GM19023 (cell line): ENCODE measurements around the gene LMBR1.
"Not testable (repeated sequence)": the region's sequence is repeated elsewhere in the genome, so short reads cannot be mapped to it uniquely, and the experiment has no call there.

Source experiments
- ATAC-seq: cut with Tn5 transposase; IDR thresholded peaks from one replicate; pipeline ENCODE4 v1.9.1; 2021; ENCODE audit warnings: mild to moderate bottlenecking, moderate library complexity; ENCODE audit not compliant: unreplicated experiment

LMBR1 gene

DNA sequence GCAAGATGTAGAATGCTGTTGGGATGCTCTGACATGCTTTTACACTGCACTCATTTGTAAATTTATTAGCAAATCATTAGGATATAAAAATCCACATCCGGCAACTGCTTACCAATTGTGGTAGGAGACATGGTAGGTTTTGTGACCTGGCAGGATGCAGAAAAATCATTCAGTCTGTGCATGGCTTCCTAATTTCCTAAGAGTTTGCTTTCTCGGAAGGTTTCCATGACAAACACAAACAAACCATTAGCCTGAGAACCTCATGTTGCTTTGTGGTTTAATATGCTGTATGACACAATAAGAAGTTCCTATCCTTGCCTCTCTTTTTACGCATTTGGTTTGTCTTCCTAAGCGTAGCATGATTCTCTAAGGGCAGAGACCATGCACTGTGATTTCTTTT, 14.7 kb upstream of the LMBR1 start:
- no peak for ATAC-seq

DNA sequence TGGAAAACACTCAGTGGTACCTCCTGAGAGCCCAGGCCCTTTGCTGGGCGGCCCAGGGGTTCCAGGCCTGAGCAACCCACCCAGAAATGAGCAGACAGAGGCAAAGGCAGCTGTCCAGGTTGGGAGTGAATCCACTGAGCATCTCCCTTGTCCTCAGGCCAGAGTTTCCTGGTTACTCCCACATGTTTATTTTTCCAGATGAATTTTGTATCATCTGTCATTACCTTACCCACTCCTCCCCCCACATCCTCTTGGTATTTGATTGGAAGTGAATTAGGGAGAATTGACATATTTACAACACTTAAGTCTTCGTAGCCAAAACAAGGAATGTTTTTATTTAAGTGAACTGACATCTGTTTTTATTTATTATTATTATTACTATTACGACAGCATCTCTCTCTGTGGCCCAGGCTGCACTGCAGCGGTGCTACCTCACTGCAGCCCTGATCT, 13.2 kb upstream of the LMBR1 start:
- ATAC-seq = no peak

DNA sequence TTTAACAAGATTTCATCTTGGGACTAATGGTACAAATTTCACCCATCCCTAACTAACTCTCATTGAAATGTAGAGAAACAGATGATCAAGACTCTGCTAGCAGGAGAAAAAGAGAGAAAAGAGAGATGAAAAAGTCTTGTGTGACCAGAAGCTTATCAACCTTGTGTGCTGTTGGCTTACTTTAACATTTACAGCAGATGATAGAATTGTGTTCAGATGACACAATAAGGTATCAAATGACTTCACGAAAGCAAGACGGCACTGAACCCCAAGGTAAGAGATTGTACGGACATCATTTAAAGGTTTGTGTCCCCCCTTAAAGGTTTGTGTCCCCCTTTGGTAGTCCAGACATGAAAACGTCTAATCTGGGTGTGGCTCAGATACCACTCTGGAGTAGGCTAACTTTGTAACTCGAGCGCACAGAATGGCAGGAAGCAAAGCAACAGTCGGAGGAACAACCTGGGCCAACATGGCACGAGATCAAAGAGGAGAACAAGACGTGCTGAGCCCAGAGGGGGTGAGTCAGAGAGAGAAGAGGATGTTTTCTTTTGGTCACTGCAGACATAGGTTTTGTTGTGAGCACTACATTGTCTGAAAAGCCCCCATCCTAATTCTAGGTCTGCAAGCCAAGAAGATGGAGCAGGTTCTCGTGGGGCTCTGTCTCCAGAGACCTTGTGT, 10.4 kb upstream of the LMBR1 start:
- ATAC-seq = no peak

GRCh38 chr7:156900093-156900492, 7.1 kb upstream of the LMBR1 start:
- ATAC-seq = not testable (repeated sequence)

GRCh38 chr7:156898938-156899337, 6.0 kb upstream of the LMBR1 start:
- no peak for ATAC-seq

- no peak for ATAC-seq
Measured at GRCh38 chr7:156897673-156898072, 4.7 kb upstream of the LMBR1 start.

- no peak for ATAC-seq
Measured at GRCh38 chr7:156896388-156897022, 3.5 kb upstream of the LMBR1 start.

DNA sequence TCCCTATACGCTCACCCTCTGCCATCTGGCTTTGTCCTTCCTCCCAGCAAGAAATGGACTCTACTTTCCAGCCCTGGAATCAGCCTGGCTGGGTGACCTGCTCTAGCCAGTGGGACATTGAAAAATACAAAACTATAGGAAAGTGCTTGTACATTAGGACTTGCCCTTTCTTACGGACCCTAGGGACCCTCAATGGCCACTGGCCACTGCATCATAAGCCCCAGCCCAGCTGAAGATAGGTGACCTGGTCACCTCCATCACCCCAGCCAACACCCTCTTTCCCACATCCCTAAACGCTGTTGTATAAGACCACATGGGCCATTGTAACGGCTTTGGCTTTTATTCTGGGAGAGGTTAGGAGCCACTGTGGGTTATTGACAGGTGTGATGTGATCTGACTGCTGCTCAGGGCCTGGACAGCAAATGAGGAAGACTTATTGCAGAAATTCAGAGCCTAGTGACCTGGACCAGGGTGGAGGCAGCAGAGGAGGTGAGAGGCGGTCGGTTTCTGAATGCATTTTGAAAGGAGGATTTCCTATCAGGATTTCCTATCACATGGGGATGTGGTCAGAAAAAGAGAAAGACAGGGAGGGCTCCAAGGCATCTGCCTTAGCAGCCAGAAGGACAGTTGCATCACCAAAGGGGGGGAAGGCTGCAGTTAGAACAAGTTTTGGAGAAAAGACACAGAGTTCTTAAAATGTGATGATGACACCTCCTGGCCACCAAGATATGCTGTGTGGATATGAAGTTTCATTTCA, 2.2 kb upstream of the LMBR1 start:
- no peak for ATAC-seq

DNA sequence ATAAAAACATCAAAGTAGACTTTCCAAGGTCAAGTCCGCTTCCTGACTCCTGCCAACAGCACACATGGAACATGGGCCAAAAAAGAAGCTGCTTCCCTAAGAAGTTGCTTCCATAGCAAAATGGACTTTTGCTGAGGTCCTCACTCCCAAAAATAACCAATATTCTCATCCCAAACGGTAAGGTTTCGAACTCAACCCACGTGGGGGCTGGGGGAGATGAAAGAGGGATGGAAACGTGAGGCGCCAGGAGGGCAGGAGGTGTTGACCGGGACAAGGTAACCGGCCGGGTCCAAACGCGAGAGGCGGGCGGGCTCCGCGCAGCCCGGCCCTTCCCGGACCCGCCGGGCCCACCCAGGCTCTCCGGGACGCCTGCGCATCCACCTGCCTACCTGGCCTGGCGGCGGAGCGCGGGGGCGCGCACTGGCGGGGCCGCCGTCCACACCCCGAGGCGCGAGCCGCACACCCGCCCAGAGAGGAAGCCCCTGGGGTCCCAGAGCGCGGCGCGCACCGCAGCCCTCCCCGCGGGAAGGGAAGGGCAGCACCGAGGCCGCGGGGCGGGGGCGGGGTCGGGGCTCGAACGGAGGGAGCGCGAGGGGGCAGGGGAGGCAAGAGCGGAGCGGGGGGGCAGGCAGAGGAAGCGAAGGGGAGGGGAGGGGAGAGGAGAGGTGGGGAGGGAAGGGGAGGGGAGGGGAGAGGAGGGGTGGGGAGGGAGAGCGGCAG, 742 bp downstream of the LMBR1 start:
- ATAC-seq = peak; percentile 17

GRCh38 chr7:156889746-156890145, 3.2 kb downstream of the LMBR1 start:
- no peak for ATAC-seq

GRCh38 chr7:156889089-156889488, 3.9 kb downstream of the LMBR1 start:
- ATAC-seq = no peak

DNA sequence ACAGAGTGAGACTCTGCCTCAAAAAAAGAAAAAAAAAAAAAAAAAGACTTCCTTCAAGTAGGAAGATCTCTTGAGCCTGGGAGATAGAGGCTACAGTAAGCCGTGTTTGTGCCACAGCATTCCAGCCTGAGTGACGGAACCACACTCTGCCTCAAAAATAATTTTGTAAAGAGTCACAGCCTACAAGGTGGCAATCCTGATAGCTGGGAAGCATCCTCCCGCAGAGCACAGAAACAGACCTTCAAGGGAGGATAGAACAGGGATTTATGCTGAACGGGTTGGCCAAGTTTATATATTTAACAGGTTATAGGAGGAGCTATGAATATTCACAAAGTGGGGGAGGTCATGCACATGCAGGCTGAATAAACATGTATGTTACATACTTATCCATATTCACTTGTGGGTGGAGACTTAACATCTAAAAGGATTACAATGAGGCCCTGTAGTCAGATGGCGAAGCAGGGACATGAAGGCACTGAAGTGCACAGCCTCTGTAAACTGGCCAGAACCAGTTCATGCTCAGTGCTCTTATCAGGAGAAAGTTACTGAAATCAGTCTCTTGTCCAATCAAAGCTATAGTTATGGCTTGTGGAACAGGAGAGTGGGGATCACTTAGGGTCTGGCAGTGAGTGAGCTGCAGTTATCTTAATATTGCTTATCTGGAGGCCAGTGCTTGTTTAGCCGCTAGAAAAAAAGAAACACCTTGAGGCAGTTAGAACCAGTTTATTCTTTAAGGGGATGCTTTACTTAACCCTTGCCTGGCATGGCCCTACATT, 6.8 kb downstream of the LMBR1 start:
- no peak for ATAC-seq

DNA sequence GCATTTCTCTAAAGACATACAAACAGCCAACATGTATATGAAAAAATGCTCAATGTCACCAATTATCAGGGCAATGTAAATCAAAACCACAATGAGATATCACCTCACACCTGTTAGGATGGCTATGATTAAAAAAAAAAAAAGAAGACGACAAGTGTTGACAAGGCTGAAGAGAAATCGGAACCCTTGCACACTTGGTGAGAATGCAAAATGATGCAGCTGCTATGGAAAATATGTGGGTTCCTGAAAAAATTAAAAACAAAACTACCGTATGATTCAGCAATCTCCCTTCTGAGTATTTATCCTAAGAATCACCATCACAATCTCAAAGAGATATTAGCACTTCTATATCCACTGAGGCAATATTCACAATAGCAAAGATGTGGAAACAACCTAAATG, 11.3 kb downstream of the LMBR1 start:
- no peak for ATAC-seq

GRCh38 chr7:156875766-156876165, 17.2 kb downstream of the LMBR1 start:
- ATAC-seq = no peak

GRCh38 chr7:156868363-156868762, 24.6 kb downstream of the LMBR1 start:
- not testable (repeated sequence) for ATAC-seq

GRCh38 chr7:156865493-156865892, 27.5 kb downstream of the LMBR1 start:
- no peak for ATAC-seq

- ATAC-seq = not testable (repeated sequence)
Measured at GRCh38 chr7:156862022-156862421, 31.0 kb downstream of the LMBR1 start.

DNA sequence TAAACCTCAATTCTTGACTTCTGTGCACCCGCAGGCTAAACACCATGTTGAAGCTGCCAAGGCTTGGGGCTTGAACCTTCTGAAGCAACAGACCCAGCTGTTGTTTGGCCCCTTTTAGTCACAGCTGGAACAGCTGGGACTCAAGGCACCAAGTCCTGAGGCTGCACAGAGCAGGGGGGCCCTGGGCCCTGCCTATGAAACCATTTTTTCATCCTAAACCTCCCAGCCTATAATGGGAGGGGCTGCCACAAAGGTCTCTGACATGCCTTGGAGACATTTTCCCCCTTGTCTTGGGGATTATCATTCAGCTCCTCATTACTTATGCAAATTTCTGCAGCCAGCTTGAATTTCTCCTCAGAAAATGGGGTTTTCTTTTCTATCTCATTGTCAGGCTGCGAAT, 31.8 kb downstream of the LMBR1 start:
- no peak for ATAC-seq

DNA sequence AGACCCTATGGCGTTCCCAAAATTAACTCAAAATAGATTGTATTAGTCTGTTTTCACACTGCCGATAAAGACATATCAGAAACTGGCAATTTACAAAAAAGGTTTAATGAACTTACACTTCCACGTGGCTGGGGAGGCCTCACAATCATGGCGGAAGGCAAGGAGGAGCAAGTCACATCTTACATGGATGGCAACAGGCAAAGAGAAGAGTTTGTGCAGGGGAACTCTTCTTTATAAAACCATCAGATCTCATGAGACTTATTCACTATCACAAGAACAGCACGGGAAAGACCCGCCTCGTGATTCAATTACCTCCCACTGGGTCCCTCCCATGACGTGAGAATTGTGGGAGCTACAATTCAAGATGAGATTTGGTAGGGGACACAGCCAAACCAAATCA, 32.9 kb downstream of the LMBR1 start:
- not testable (repeated sequence) for ATAC-seq

GRCh38 chr7:156858523-156858922, 34.5 kb downstream of the LMBR1 start:
- no peak for ATAC-seq

DNA sequence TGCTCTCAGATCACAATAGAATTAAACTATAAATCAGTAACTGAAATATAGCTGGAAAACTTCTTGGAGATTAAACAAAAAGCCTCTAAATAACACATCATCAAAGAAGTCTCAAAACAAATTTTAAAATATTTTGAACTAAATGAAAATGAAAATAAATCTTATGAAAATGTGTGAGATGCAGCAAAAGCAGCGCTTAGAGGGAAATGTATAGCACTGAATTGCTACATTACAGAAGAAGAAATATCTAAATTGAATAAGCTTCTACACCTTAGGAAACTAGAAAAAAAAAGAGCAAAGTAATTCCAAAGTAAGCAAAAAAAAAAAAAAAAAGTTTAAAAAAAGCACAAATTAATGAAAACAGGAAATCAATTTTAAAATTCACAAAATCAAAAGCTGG, 35.2 kb downstream of the LMBR1 start:
- ATAC-seq = no peak
